ENCODE measurements around the gene NCAM1.

DNA sequence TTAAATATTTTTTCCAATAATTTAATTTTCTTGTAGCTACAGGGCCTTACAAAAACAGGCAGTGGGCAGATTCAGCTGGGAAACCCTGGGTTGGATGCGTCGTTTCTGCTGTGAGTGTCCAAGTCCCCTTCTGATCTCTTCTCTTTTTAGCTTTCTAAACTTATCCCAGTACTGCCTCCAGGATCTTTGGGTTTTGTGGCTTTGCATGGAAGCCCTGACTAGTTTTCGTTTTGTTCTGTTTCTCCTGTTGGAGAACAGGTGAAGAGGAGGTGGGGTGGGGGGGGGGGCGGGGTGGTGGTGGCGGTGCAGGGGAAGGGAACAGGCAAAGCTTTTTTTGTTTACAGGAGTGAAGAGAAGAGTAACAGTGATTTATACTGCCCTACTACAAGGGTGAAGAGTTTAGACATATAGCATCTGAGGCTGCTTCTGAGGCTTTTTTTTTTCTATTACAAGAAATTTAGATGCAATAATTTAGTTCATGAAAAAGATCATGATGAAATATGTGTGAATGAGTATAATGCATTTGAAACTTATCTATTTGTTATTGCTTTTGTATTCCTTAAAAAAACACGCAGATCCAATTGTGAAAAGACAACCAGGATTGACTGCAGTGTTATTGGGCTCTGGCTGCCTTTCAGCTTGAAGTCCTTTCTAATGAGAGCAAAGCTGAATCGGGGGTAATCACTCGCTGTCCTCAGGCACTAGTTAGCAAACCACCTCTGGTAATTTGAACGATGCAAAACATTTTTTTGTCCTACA is 142.9 kb downstream of the NCAM1 start:
- TF ChIP-seq ZNF263 (CRISPR knock-in tag; IDR thresholded peaks at IDR 0.05; ENCODE audit: low read depth) = no peak
- TF ChIP-seq, protein P1, sequence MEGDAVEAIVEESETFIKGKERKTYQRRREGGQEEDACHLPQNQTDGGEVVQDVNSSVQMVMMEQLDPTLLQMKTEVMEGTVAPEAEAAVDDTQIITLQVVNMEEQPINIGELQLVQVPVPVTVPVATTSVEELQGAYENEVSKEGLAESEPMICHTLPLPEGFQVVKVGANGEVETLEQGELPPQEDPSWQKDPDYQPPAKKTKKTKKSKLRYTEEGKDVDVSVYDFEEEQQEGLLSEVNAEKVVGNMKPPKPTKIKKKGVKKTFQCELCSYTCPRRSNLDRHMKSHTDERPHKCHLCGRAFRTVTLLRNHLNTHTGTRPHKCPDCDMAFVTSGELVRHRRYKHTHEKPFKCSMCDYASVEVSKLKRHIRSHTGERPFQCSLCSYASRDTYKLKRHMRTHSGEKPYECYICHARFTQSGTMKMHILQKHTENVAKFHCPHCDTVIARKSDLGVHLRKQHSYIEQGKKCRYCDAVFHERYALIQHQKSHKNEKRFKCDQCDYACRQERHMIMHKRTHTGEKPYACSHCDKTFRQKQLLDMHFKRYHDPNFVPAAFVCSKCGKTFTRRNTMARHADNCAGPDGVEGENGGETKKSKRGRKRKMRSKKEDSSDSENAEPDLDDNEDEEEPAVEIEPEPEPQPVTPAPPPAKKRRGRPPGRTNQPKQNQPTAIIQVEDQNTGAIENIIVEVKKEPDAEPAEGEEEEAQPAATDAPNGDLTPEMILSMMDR (IDR thresholded peaks at IDR 0.05) = no peak
